GM21515 (cell line): ENCODE results near the gene CACNA1D.
A peak's percentile ranks its signal among the peaks of the same experiment; 100 is the strongest.

Source experiments
- ATAC-seq: cut with Tn5 transposase; IDR thresholded peaks from one replicate; pipeline ENCODE4 v1.9.1; 2021; ENCODE audit not compliant: unreplicated experiment

Gene CACNA1D

DNA sequence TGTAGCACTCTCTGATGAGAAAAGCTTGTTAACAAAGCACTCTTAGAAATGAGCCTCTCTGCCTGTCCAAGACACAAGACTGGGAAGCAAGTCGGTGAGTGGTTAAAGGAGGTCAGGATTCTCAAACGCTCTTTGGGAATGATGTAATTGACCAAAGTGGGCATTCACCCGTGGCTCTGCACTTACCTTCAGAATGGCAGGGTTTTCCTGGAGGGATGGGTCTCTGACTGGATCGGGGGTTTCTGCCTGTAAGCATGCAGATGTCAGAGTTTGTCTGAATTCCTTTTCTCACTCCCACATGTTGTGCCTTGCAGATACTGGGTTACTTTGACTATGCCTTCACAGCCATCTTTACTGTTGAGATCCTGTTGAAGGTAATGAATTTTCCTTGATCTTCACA, 245.6 kb downstream of the CACNA1D start:
- no peak for ATAC-seq

DNA sequence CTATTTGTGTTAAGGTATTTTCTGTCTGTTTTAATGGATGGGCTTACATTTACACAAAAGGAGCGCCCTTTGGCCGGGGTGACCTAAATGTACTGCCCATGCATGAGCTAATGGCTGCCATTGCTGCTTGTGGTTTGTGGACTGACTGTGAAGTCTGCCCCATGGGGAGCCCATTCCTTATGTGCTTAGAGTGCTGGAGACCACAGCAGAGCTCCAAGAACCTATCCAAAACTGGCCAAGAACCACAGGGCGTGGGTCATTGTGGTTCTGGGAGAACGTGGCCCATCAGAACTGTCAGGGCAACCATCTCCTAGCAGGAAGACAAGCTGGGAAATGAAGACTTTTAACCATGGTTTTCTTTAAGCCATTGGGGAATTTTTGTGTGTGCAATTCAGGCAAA, 246.5 kb downstream of the CACNA1D start:
- no peak for ATAC-seq

DNA sequence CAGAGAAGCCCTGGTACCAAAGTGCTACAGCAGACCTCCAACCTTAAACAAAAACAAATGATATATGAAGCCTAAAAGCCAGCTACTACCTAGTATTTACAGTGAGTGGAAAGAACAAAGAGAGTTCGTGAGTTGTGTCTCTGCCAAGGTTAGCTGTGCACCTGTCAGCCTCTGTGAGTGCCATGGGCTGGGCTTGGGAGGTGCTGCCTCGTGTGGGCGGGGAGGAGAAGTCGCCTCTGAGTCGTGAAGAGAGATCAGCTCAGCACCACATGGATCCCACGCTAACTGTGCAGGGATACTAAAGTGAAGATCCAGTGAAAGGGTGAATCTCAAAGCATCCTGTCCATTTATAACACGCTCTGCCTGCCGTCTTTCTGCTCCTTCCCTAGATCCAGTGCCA, 249.9 kb downstream of the CACNA1D start:
- ATAC-seq: no peak

DNA sequence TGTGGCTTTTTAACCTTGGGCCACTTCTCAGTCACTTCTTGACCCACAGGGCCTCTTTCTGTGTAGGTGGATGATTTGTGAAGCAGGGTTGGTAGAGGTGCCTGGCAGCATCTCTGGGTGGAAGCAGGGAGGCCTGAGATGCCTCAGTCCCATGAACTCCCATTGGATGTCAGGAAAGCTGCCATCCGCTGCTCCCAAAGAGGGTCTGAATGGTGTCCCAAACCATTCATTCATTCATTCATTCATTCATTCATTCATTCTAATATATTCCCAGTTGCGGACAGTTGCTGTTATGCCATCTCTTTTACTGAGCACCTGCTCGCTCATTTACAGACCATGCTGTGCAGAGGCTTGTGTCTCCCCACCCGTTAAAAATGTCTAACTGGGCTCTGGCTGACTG, 253.1 kb downstream of the CACNA1D start:
- no peak for ATAC-seq

DNA sequence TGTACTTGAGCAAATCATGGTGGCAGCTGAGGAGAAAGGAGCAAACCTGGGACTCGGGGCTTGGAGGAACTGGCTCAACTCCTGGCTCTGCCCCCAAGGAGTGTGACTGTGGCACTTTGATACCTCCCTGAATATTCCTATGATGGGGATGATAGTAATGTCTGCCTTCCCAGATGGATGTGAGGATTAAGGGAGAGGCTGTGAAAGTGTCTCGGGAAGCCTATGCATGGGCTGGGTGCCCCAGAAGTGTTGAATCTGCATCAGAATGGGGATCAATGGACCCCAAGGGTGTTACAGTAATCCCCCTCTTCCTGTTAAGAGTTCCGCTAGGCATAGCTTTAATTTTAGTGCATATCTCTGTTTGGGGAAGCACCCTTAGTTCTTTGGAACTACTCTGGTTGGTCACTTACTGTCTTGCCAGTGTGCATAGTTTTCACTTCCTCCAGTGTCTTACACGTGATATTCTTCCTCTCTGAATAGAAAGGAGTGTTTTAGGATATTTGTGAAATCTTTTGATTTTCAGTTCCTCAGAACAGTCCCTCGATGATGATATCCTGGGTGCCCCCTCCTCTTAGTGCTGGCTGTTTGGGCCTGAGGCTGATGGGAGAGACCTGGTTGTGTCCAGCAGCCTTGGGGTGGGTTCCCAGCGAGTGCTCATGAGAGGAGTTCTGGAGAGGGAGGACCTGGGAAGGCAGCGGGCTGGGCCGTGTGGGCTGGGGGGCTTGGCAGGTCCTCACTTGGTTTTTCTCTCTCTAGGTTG, 254.3 kb downstream of the CACNA1D start:
- peak; percentile 86 for ATAC-seq

DNA sequence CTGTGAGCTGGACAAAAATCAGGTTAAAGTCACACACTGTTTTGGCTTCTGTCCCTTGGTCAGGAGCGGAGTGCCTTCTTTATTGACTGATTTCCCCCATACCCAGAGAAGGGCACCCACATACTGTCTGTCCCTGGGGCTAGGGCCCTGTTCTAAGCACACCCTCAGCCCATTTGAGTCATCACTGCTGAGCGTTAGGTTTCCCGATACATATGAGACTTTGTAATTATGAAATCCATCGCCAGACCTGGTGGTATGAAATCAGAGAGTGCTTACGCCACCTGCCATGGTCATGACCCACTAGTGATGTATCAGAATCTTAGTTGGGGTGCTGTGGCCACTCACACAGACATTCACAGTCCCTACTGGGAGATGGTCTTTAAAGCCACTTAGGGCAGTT, 255.0 kb downstream of the CACNA1D start:
- ATAC-seq: no peak

DNA sequence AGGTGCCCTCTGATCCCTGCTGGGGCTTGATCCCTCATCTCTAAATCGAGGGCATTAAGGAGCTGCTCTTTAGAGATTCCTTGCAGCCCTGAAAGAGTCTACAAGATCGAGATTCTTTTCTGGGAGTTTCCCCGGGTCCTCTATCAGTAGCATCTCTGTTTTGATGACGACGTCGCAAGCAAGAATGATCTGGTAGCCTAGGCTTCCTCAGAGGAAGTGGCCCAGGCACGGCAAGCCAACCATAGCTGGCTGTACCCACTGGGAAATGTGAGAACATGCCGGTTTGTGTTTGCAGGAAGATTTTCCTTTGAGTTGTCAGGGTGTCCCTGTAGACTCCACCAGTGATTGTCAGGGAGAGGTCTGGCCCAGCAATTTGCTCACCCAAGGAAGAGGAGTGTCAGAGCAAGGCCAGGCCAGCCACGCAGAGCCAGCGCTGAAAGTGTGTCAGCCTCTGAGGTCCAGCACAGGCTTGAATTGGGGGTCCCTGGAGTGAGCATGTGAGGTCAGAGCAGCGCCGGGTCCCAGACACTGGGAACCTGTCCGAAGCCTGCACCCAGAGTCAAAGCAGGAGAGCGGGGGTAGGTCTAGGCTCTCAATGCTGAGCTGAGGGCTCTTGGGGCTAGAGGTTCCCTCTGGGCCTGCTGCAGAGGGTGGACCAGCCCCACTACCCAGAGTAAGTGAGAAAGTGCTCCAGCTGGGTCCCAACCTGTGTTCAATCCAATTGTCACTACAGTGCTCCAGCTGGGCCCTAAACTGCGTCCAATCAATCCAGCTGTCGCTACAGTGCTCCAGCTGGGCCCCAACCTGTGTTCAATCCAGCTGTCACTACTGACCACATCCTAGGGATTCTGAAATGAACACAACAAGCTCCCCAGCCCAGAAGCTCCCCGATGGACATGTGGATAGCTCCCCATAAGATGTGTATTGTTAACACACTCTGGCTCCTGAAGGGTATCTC, 256.1 kb downstream of the CACNA1D start:
- ATAC-seq: no peak

DNA sequence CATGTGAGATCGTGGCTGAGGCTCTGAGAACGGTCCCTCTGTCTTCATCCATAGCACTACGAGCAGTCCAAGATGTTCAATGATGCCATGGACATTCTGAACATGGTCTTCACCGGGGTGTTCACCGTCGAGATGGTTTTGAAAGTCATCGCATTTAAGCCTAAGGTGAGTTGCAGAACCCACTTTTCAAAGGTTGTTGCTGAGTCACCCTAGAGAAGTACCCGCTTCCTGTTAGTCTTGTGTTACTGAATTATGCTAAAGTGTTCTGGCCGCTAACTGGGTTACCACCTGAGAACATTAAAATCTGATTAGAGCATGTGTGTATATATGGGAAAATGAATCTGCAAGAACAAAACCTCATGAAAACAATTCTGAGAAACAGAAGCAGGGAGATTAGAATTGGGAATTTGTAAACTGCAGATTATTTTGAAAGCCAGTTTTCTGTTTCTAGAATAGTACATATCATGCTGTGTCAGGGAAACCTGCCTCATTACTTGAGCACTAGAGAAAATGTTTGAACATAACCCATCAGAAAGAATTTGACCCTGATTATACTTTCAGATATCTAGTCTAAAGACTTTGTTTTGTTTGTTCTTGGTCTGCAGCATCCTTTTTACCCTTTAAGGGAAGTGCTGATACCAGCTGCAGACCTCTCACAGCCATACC, 259.2 kb downstream of the CACNA1D start:
- peak; percentile 33 for ATAC-seq

DNA sequence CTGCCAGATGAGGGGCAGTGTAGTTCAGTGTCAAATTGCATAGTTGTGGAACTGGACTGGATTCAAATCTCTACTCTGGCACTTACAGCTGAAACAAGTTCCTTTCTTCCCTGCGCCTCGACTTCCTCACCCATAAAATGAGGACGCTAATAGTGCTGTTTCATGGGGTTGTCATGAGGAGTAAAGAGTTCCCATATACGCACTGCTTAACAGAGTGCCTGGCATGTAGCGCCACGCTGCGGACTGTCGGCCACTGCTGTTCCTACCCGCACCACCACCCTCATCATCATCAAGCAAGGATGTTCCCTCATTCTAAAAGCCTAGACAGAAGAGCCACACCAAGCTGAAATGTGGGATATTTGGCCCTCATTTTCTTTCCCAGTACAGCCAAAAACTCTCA, 259.9 kb downstream of the CACNA1D start:
- ATAC-seq: no peak

DNA sequence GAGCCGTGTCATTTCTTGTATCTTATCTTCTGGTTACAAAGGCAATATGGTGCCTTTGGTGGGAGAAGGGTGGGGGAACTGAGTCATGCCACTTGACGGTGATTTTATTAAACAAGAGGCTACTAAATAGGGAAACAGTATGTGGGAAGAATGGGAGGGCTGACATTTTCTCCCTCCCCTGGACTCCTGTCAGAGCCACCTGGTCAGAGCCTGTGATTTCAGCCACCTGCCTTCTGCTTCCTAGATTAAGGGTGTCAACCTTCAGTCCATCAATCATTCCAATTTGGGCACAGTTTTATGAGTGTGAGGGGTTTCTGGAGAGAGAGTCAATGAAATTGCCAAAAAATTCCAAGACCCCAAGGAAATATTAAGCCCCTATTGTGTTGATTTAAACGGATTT, 264.4 kb downstream of the CACNA1D start:
- ATAC-seq: no peak

DNA sequence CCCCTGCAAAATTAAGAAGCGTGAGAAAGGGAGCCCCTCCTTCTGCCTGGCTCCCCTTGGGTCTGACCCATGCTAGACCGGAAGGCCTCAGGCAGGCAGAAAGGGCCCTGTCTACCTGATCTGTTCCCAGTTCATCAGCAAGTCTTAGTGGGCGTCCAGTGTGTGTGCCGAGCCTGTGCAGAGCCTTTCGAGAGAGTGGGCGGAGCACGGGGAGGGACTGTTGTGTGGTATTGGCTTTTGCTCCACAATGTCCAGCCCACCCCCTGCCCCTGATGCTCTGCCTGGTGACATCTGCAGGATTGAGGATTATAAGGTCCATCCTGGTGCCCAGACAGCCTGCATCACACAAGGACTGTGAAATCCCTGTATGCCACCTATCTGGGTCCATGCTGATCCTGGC, 268.9 kb downstream of the CACNA1D start:
- ATAC-seq: no peak

DNA sequence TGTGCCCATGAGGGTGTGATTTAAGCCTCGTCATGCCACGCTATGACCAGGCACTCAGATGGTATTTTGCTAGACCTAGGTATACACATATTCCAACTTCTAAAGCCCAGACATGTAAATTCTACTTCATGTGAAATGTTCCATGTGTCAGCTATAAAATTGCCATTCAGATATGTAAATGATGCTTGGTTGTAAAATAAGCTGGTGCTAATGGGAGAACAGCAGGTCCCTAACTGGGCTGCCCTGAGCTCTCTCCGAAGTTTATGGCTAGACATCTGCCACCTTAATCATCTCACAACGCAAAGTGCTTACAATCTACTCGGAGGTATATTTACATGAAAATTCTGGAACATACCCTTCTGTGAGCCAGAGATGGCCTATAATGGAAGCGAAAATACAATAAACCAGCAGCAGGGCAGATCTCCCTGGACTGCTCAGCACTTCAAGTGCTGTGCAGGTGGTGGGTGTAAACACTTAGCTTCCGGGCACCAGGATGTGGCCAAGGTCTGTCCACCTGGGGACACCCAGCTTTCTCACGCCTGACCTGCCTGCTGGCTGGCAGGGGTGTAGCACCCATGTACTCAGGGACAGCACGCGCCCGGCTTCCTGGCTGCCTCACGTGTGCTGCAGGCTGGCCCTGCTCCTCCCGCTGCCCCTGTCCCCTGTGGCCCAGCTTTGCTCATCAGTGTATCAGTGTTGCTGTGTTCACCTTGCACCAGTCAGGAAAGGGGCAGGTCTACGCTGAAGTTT, 269.8 kb downstream of the CACNA1D start:
- no peak for ATAC-seq

DNA sequence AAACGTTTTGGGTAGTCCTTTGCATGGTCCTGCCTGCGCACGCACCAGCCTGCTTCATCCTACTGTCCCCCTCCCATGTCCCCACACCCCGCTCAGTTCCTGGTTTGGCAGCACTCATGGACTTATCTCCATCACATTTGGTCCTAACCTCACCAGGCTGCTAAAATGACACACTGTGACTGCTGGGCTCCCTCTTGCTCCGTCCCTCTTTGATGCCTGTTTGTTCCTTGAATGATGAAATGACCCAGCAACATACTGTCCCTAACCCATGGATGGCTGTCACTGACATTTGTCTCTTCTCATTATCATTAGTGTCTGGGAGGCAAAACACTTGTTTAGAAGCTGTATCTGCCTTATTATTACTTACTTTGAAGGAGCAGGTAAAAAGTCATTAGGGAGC, 271.3 kb downstream of the CACNA1D start:
- no peak for ATAC-seq

DNA sequence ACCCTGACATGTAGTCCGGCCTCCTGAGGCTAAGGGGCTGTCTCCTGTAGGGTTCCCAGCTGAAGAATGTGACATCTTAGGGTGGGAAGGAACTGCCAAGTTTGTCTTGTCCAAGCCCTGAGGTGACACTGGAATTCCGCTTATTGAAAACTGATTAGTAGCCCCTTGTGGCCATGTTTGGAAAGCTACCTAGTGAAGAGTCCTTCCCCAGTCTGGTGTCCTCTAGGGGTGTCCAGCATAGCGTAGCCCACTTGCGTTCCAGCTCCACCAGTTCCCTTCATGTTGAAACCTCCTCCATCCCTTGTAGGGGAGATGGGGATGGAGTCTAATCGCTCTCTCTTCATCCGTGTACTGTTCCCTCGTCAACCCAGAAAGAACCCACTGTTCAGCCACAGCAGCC, 272.3 kb downstream of the CACNA1D start:
- ATAC-seq: no peak

DNA sequence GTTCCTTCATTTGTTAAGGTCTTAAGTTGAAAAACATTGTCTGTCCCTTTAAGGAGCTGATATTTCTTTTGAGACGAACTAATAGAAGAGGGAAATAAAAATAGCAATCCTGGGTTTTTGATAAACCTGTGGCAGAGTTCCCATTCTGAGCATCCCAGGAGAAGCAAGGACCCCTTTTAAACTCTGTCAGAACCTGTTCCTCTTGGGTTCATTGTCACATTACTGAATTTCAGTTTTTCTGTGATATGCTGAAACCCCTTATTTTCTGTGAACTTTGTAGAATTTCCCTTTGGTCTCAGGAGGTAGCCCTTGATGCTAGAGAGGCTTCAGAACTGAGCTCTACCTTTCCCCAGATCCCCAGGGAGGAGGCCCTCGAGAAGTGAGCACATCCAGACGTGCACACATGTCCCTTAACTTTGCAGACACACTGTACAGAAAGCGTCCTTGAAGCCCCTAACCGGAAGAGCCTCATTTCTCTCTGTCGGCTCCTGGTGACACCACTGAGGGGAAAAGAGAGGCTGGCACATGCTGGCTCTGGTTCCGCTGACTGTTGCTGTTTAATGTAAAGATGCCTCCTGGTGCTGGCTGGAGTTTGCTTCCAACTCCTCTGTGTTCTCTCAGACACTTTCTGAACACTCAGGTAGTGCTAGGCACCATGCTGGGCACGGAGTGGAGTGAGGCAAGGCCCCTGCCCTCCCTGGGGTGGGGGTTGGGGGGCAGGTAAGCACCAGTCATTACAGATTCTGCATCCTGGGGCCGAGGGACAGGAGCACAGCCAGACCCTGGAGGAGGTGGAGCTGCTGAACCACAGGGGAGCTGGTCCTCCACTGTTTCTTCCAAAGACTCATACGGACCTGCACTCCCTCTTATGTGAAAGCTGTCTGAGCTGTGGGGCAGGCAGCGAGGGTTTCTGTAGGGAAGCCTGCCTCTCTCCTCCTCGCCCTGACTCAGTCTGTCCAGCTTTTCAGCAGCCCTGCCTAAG, 274.4 kb downstream of the CACNA1D start:
- no peak for ATAC-seq

DNA sequence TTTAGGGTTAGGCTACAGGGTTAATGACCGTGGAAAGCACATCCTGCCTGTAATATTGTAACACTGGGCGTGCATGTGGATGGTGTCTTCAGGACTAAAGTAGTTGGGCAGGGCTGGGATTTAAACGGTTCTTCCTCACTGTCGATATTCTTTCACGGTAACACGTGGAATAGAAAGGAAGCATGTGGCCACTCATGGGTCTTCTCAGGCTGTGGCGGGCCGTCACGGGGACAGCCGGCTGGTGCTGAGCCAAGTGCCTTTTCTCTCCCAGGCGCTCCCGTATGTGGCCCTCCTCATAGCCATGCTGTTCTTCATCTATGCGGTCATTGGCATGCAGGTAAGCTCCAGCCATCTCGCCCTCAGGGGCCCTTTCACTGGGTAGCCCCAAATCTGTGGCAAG, 278.2 kb downstream of the CACNA1D start:
- no peak for ATAC-seq

DNA sequence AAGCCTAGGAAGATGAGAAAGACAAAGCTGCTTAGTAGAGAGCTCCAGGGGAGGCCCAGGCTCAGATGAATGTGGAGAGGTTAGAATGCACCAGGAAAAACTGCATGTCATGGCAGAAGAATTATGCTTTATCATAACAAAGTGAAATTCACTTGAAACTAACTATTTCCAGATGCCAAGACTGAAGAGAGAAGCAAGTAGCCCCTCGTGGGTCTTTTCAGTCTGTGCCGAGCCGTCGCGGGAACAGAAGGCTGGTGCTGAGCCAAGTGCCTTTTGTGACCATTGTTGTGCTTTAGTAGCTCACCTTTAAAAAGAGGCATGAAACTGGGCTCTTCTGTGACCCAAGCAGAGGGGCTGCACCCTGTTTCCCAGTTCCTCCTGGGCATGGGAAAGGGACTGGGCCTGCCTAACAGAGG, 278.6 kb downstream of the CACNA1D start:
- ATAC-seq: no peak

DNA sequence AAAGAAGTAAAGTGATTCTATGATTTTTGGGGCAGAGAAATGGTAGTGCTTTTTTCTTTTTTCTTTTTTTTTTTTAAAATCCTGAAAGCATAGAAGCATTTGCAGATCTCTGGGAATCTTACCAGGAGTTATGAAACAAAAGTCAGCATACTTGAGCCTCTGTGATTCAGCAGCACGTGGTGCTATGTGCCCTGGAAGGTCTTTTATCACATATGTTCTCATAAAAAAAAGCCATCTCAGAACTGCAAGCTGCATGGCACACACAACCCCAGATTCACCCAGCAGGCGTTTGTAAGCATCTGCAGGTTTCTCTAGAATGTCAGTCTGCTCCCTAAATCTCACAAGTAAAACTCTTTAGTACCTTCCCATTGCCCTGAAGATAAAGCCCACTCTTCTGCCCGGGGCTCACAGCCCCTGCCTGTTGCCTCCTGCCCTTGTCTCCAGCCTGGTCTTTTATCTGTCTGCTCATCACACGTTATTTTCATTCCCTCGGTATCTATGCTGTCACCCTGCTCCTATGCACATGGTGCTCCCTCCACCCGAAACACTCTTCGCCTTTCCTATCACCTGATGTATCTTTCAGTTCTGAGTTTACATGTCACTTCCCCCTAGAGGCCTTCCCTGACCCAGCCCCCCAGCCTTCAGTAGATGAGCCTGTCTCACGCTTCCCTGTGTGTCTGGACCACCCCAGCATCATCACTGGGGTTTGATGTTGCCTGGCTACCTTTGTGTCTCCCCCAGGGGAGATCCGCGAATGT, 279.4 kb downstream of the CACNA1D start:
- peak; percentile 85 for ATAC-seq

DNA sequence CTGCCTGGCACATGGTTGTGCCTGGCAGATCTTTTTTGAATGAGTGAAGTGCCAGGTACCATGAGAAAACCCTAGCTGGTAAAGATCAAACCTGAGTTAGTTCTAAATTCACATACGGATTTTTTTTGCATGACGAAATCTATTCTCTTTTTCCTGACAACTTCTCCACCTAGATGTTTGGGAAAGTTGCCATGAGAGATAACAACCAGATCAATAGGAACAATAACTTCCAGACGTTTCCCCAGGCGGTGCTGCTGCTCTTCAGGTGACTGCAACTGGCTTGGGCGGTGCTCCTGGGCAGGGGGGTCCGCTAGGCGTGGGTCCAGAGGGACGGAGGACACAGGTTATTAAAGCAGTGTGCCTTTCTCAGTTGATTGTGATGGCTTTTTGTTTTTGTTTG, 280.0 kb downstream of the CACNA1D start:
- ATAC-seq: peak; percentile 19
